IMR-90 (cell line): ENCODE measurements around the gene EXOC6B. TPM values are rescaled to one million over a fixed set of nuclear protein-coding genes. Genes with fewer than 3 reads are reported as not detected.

Experiments
- ATAC-seq: fragments of 200-7000 bp; cut with Tn5 transposase; 2 replicates; pipeline ENCODE4 v1.9.1; 2020; ENCODE audit warnings: low read depth, mild to moderate bottlenecking, moderate library complexity
- BruUV-seq: library from RNA; stranded (reverse); fragments of 400-500 nt; replicated peaks from 2 replicates; lab custom pipeline; 2021; lab: Mats Ljungman, UMichigan
- CTCF ChIA-PET: fragments of 300-600 bp; formaldehyde crosslinking; extraction: SDS; loops from one replicate; lab custom pipeline; 2021; ENCODE audit warnings: antibody characterized with exemption; lab: Yijun Ruan, JAX
- POLR2A ChIA-PET: fragments of 300-600 bp; sonication (Branson Sonifier 250); formaldehyde crosslinking; loops from one replicate; lab custom pipeline; 2022; ENCODE audit warnings: antibody characterized with exemption; ENCODE audit not compliant: unreplicated experiment; lab: Charles Lee
- DNase-seq: peaks from one replicate; pipeline ENCODE4 v3.0.0; 2013
- H2AFZ ChIP-seq: replicated peaks from 2 replicates; pipeline ENCODE3; 2013; ENCODE audit warnings: low read length, mild to moderate bottlenecking; ENCODE audit not compliant: poor library complexity
- H2AK5ac ChIP-seq: 2 replicates; pipeline ENCODE4 v1.6.1; 2013; ENCODE audit warnings: low read depth, low read length, inconsistent platforms
- H2AK9ac ChIP-seq: replicated peaks from 2 replicates; pipeline ENCODE3; 2013; ENCODE audit warnings: mild to moderate bottlenecking, low read depth, low read length, moderate library complexity; ENCODE audit not compliant: poor library complexity
- H2BK120ac ChIP-seq: 2 replicates; pipeline ENCODE4 v1.6.1; 2013; ENCODE audit warnings: low read depth, low read length, inconsistent platforms
- H2BK15ac ChIP-seq: 3 replicates; pipeline ENCODE4 v1.6.1; 2013; ENCODE audit warnings: low read depth, low read length, inconsistent platforms
- H2BK20ac ChIP-seq: 2 replicates; pipeline ENCODE4 v1.6.1; 2013; ENCODE audit warnings: low read depth, mild to moderate bottlenecking, inconsistent platforms, low read length, moderate library complexity
- H2BK5ac ChIP-seq: 2 replicates; pipeline ENCODE4 v1.6.1; 2013; ENCODE audit warnings: mild to moderate bottlenecking, low read depth, low read length, inconsistent platforms; ENCODE audit not compliant: poor library complexity, severe bottlenecking
- H3K14ac ChIP-seq: replicated peaks from 2 replicates; pipeline ENCODE4 v1.6.1; 2013; ENCODE audit warnings: low read depth, low read length, inconsistent platforms
- H3K18ac ChIP-seq: 2 replicates; pipeline ENCODE4 v1.6.1; 2013; ENCODE audit warnings: low read depth, low read length, control low read depth
- H3K23ac ChIP-seq: 2 replicates; pipeline ENCODE4 v1.6.1; 2013; ENCODE audit warnings: low read depth, low read length, inconsistent platforms
- H3K27ac ChIP-seq: 2 replicates; pipeline ENCODE4 v1.5.1; 2013; ENCODE audit warnings: mild to moderate bottlenecking, control low read depth, low read length; ENCODE audit not compliant: insufficient read depth
- H3K27me3 ChIP-seq: 2 replicates; pipeline ENCODE4 v1.6.1; 2013; ENCODE audit warnings: low read length; ENCODE audit not compliant: control insufficient read depth, insufficient read depth
- H3K36me3 ChIP-seq: 2 replicates; pipeline ENCODE4 v1.6.1; 2013; ENCODE audit warnings: low read length, mixed read lengths; ENCODE audit not compliant: control insufficient read depth, insufficient read depth
- H3K4ac ChIP-seq: 2 replicates; pipeline ENCODE4 v1.6.1; 2013; ENCODE audit warnings: low read depth, low read length, inconsistent platforms
- H3K4me1 ChIP-seq: 2 replicates; pipeline ENCODE4 v1.6.1; 2013; ENCODE audit warnings: low read length, mixed read lengths; ENCODE audit not compliant: control insufficient read depth, insufficient read depth
- H3K4me2 ChIP-seq: 2 replicates; pipeline ENCODE4 v1.6.1; 2013; ENCODE audit warnings: low read depth, mild to moderate bottlenecking, control low read depth, low read length, moderate library complexity
- H3K4me3 ChIP-seq: 2 replicates; pipeline ENCODE4 v1.5.1; 2013; ENCODE audit warnings: low read depth, mild to moderate bottlenecking, control low read depth, low read length, moderate library complexity; ENCODE audit not compliant: insufficient read depth
- H3K56ac ChIP-seq: 2 replicates; pipeline ENCODE4 v1.6.1; 2013; ENCODE audit warnings: low read length, inconsistent platforms; ENCODE audit not compliant: insufficient read depth; ENCODE audit errors: extremely low read depth
- H3K79me1 ChIP-seq, 2 experiments: 2 replicates each; pipeline ENCODE4 v1.6.1; 2013; ENCODE audit warnings: low read length in 2 of 2, inconsistent platforms in 1 of 2, low read depth in 1 of 2
- H3K9ac ChIP-seq: 2 replicates; pipeline ENCODE4 v1.6.1; 2013; ENCODE audit warnings: low read depth, low read length, control low read depth
- H3K9me1 ChIP-seq: 2 replicates; pipeline ENCODE4 v1.6.1; 2013; ENCODE audit warnings: low read length, inconsistent platforms; ENCODE audit not compliant: insufficient read depth
- H3K9me3 ChIP-seq: 2 replicates; pipeline ENCODE4 v1.6.1; 2013; ENCODE audit warnings: low read length; ENCODE audit not compliant: control insufficient read depth, insufficient read depth
- H4K20me1 ChIP-seq: 2 replicates; pipeline ENCODE4 v1.6.1; 2013; ENCODE audit warnings: low read length, inconsistent platforms; ENCODE audit not compliant: insufficient read depth
- H4K5ac ChIP-seq: 2 replicates; pipeline ENCODE4 v1.6.1; 2013; ENCODE audit warnings: mild to moderate bottlenecking, low read depth, low read length, control low read depth
- H4K8ac ChIP-seq, 2 experiments: 2 replicates each; pipeline ENCODE4 v1.6.1; 2013; ENCODE audit warnings: low read depth in 2 of 2, low read length in 2 of 2, control low read depth in 1 of 2, inconsistent platforms in 1 of 2
- H4K91ac ChIP-seq: 2 replicates; pipeline ENCODE4 v1.6.1; 2013; ENCODE audit warnings: low read depth, low read length, inconsistent platforms; ENCODE audit not compliant: insufficient read depth
- CEBPB ChIP-seq: IDR thresholded peaks from 2 replicates; pipeline ENCODE4 v1.6.1; 2012; ENCODE audit warnings: low read depth, low read length, improper control_type of control experiment
- CHD1 ChIP-seq: IDR thresholded peaks from 2 replicates; pipeline ENCODE4 v1.6.1; 2012; ENCODE audit warnings: low read depth, low read length, improper control_type of control experiment
- FOS ChIP-seq: fragments of 150-350 bp; IDR thresholded peaks from 2 replicates; pipeline ENCODE4 v1.6.1; 2016; ENCODE audit warnings: low read depth, low read length
- MAFK ChIP-seq: IDR thresholded peaks from 2 replicates; pipeline ENCODE4 v1.6.1; 2012; ENCODE audit warnings: low read depth, low read length, improper control_type of control experiment
- MAZ ChIP-seq: IDR thresholded peaks from 2 replicates; pipeline ENCODE4 v1.6.1; 2012; ENCODE audit warnings: low read depth, mild to moderate bottlenecking, low read length, improper control_type of control experiment, moderate library complexity, borderline replicate concordance
- NFE2L2 ChIP-seq: fragments of 150-350 bp; IDR thresholded peaks from 2 replicates; pipeline ENCODE4 v1.6.1; 2016; ENCODE audit warnings: low read depth, mild to moderate bottlenecking, low read length
- POLR2A ChIP-seq: IDR thresholded peaks from 2 replicates; pipeline ENCODE4 v1.6.1; 2012; ENCODE audit warnings: mild to moderate bottlenecking, low read depth, low read length
- RAD21 ChIP-seq: IDR thresholded peaks from 2 replicates; pipeline ENCODE4 v1.6.1; 2012; ENCODE audit warnings: low read length, improper control_type of control experiment
- RCOR1 ChIP-seq: IDR thresholded peaks from 2 replicates; pipeline ENCODE4 v1.6.1; 2012; ENCODE audit warnings: mild to moderate bottlenecking, low read length, improper control_type of control experiment; ENCODE audit not compliant: insufficient replicate concordance
- RFX5 ChIP-seq: IDR thresholded peaks from 2 replicates; pipeline ENCODE4 v1.8.0; 2012; ENCODE audit warnings: low read depth, mild to moderate bottlenecking, low read length, moderate library complexity
- SMC3 ChIP-seq: fragments of 150-350 bp; IDR thresholded peaks from 2 replicates; pipeline ENCODE4 v1.6.1; 2016; ENCODE audit warnings: low read depth, mild to moderate bottlenecking, antibody characterized with exemption, low read length, moderate library complexity
- WGBS, 2 experiments: methylation state at CpG; one replicate each; pipeline versions ENCODE4 v1.1.5 to v1.1.7; 2013; ENCODE audit warnings: missing lambda C conversion rate in 2 of 2; ENCODE audit not compliant: insufficient read length in 1 of 2; ENCODE audit errors: extremely low coverage in 2 of 2; 5-methylcytosine and 5-hydroxymethylcytosine counted together
- dilution Hi-C: fragments of 300-500 bp; cut with HindIII; formaldehyde crosslinking; loops from one replicate; pipeline ENCODE4 v1.14.3; 2018; ENCODE audit warnings: low sequenced_read_pairs; ENCODE audit not compliant: unreplicated experiment
- in situ Hi-C: fragments of 300-500 bp; cut with MboI; formaldehyde crosslinking; loops from 3 replicates; pipeline ENCODE4 v1.14.3; 2019; ENCODE audit warnings: low sequenced_read_pairs, inconsistent platforms, mixed read lengths
- intact Hi-C: fragments of 100-400 bp; cut with micrococcal nuclease; formaldehyde crosslinking; loops from 2 replicates; pipeline ENCODE4 v1.10.0; 2022
- polyA plus RNA-seq, 3 experiments: library from polyadenylated mRNA; depleted of rRNA; stranded (reverse); fragments of >200 nt; gene quantifications; 2 replicates each; pipeline ENCODE4 v1.2.3, GENCODE V29; 2012; ENCODE audit warnings: low replicate concordance in 1 of 3
- total RNA-seq: library from RNA; depleted of rRNA; stranded (reverse); fragments of >200 nt; gene quantifications from 2 replicates; pipeline ENCODE4 v1.2.3, GENCODE V29; 2012
- TF ChIP-seq, protein P1 (sequence below): fragments of 150-350 bp; IDR thresholded peaks from 2 replicates; pipeline ENCODE4 v1.6.1; 2017; ENCODE audit warnings: mild to moderate bottlenecking, antibody characterized with exemption, low read length, low read depth
- TF ChIP-seq, protein P2 (sequence below): fragments of 150-350 bp; IDR thresholded peaks from 2 replicates; pipeline ENCODE4 v1.6.1; 2016; ENCODE audit warnings: low read depth, mild to moderate bottlenecking, low read length, moderate library complexity, borderline replicate concordance
- TF ChIP-seq, protein P3 (sequence below): conservative IDR thresholded peaks from 2 replicates; pipeline ENCODE4 v1.5.1; 2012; ENCODE audit warnings: mild to moderate bottlenecking, low read depth, low read length, improper control_type of control experiment

Gene EXOC6B
- total and polyA plus RNA-seq, 2 of the 4 experiments (the other 2 are of a cell fraction), result 10.2 to 29.4 TPM

DNA sequence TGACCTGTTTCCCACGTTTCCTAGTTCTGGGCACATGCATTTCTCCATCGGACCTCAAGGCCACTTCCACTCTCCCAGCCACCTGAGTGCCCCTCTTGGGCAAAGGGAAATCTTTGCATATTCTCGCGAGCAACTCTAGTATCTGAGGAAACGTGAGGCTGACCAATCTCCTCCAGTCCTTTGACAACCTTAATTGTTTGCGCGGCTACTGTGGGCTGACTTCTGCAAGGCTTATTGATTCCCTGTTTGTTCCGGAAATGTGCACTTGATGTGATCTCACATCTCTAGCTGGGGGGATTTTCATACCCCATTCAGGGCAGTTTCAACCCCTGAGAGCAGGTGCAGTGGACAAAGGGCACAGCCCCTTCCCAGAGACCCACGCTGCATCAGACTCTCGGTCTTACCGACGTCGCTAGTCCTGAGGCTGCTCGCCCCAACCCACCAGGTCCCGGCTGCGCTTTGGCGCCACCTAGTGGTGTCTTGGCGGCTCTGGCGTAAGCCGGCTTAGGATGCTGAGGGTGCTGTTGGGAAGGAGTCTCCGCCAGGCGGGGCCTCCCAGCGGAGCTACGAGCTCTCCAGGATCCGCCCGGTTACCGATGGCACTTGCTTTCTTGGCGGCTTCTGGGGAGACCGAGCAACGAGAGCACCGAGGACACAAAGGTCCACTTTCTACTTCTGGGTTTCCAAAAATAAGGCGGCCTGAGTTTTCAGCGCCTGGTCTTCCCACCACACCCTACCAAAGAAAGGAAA is 36.6 kb upstream of the EXOC6B start:
- ChIA-PET POLR2A (no interaction called here), CTCF (interaction anchor here (0.6 to 2.3 kb wide), 19 partner anchors 9 to 1527 kb away, joined by 3 to 10 read pairs (median 4); partner anchors contain the start of gene SPR)
- no peak overlapping the region for H3K4ac ChIP-seq
- H4K8ac ChIP-seq, result no peak overlapping the region
- 36% methylated on average over 3 of the region's 33 CpGs; no CpG with 5 or more reads in 1 of the 2 experiments for WGBS, 2 experiments
- no peak overlapping the region for H3K56ac ChIP-seq
- H3K14ac ChIP-seq, result no peak overlapping the region
- H2AFZ ChIP-seq, result peak overlapping the region; percentile 91
- dilution Hi-C loops, result no loop called here
- ATAC-seq, result peak; percentile 99
- no peak overlapping the region for H4K91ac ChIP-seq
- DNase-seq, result peak; percentile 86
- no peaks in the 10 kb centered on the region for H3K9me1 ChIP-seq
- H3K4me1 ChIP-seq, result no peaks in the 10 kb centered on the region
- no peak overlapping the region for H3K9ac ChIP-seq
- no peak overlapping the region for H3K4me3 ChIP-seq
- H4K20me1 ChIP-seq, result no peaks in the 10 kb centered on the region; the same call in 1 of the 2 replicates
- no peaks in the 10 kb centered on the region for H3K36me3 ChIP-seq
- no peaks in the 10 kb centered on the region for H3K79me1 ChIP-seq
- intact Hi-C loops, result loop anchor here (10.0 kb wide), 1 partner anchor 258 kb away; no protein-coding TSS in a partner anchor
- H2AK5ac ChIP-seq, result no peak overlapping the region; the same call in 1 of the 2 replicates
- H4K5ac ChIP-seq, result no peak overlapping the region
- BruUV-seq, result no TSS peak
- no peak overlapping the region for H2BK20ac ChIP-seq
- H3K27me3 ChIP-seq, result peaks cover 7% of the 10 kb centered on the region
- in situ Hi-C loops, result no loop called here
- no peak overlapping the region for H2BK15ac ChIP-seq
- no peak overlapping the region for H3K18ac ChIP-seq
- H2AK9ac ChIP-seq, result peak overlapping the region; percentile 75
- no peaks in the 10 kb centered on the region for H3K9me3 ChIP-seq
- no peak overlapping the region for H3K27ac ChIP-seq
- no peak overlapping the region for H2BK120ac ChIP-seq
- H3K4me2 ChIP-seq, result peak overlapping the region; percentile 80
- no peak overlapping the region for H2BK5ac ChIP-seq
- 0 out of 2 replicates have a peak overlapping the region, but pooled peaks have one; percentile 50 for H3K23ac ChIP-seq
- TF ChIP-seq RAD21 (peak; percentile 88), RFX5 (no peak), RCOR1 (no peak), FOS (no peak), POLR2A (no peak), NFE2L2 (no peak), CHD1 (peak; percentile 53; the same call in 1 of the 2 replicates), MAFK (0 out of 2 replicates have a peak, but pooled peaks have one; percentile 19), MAZ (peak; percentile 94), SMC3 (peak; percentile 87), CEBPB (peak; percentile 37; the same call in 1 of the 2 replicates)
- TF ChIP-seq, protein P1, sequence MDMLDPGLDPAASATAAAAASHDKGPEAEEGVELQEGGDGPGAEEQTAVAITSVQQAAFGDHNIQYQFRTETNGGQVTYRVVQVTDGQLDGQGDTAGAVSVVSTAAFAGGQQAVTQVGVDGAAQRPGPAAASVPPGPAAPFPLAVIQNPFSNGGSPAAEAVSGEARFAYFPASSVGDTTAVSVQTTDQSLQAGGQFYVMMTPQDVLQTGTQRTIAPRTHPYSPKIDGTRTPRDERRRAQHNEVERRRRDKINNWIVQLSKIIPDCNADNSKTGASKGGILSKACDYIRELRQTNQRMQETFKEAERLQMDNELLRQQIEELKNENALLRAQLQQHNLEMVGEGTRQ, result no peak
- TF ChIP-seq, protein P2, sequence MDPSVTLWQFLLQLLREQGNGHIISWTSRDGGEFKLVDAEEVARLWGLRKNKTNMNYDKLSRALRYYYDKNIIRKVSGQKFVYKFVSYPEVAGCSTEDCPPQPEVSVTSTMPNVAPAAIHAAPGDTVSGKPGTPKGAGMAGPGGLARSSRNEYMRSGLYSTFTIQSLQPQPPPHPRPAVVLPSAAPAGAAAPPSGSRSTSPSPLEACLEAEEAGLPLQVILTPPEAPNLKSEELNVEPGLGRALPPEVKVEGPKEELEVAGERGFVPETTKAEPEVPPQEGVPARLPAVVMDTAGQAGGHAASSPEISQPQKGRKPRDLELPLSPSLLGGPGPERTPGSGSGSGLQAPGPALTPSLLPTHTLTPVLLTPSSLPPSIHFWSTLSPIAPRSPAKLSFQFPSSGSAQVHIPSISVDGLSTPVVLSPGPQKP, result no peak
- TF ChIP-seq, protein P3, sequence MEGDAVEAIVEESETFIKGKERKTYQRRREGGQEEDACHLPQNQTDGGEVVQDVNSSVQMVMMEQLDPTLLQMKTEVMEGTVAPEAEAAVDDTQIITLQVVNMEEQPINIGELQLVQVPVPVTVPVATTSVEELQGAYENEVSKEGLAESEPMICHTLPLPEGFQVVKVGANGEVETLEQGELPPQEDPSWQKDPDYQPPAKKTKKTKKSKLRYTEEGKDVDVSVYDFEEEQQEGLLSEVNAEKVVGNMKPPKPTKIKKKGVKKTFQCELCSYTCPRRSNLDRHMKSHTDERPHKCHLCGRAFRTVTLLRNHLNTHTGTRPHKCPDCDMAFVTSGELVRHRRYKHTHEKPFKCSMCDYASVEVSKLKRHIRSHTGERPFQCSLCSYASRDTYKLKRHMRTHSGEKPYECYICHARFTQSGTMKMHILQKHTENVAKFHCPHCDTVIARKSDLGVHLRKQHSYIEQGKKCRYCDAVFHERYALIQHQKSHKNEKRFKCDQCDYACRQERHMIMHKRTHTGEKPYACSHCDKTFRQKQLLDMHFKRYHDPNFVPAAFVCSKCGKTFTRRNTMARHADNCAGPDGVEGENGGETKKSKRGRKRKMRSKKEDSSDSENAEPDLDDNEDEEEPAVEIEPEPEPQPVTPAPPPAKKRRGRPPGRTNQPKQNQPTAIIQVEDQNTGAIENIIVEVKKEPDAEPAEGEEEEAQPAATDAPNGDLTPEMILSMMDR, result peak; percentile 99
